ENCODE measurements around the gene STMP1. TPM values are rescaled to one million over a fixed set of nuclear protein-coding genes. Genes with fewer than 3 reads are reported as not detected.

The STMP1 gene
- total RNA-seq, 1 donor from 2014 or later, result 26.2 TPM

GRCh38 chr7:135693558-135693957 lies 31.2 kb downstream of the STMP1 start:
- ChIA-PET CTCF (no interaction called here), POLR2A (no interaction called here)
- intact Hi-C loops (cut with micrococcal nuclease), result no loop called here
- no peak for ATAC-seq (ENCODE audit: low read depth)
- Mint-ChIP-seq H3K9me3 (no peaks in the 10 kb centered on the region), H3K27me3 (no peaks in the 10 kb centered on the region), H3K4me3 (no peak overlapping the region), H3K27ac (no peak overlapping the region), H3K36me3 (ENCODE audit: low read depth) (peaks cover 15% of the 10 kb centered on the region), H3K4me1 (no peaks in the 10 kb centered on the region)
- no peak for TF ChIP-seq CTCF (IDR thresholded peaks at IDR 0.05)
- DNase-seq, result no peak

- ChIA-PET CTCF (no interaction called here), POLR2A (no interaction called here)
- DNase-seq (no peak), ATAC-seq (ENCODE audit: low read depth) (no peak)
- no peak for TF ChIP-seq CTCF (IDR thresholded peaks at IDR 0.05)
- Mint-ChIP-seq H3K36me3 (ENCODE audit: low read depth) (peaks cover 9% of the 10 kb centered on the region), H3K27ac (no peak overlapping the region), H3K27me3 (no peaks in the 10 kb centered on the region), H3K4me3 (no peak overlapping the region), H3K4me1 (no peaks in the 10 kb centered on the region), H3K9me3 (no peaks in the 10 kb centered on the region)
- intact Hi-C loops (cut with micrococcal nuclease), result no loop called here
Measured at GRCh38 chr7:135697276-135698049, 35.1 kb downstream of the STMP1 start.

- DNase-seq, result no peak
- no peak overlapping the region for H3K27ac Mint-ChIP-seq
Measured at GRCh38 chr7:135704074-135704473, 41.8 kb downstream of the STMP1 start.

GRCh38 chr7:135704698-135705097 lies 42.4 kb downstream of the STMP1 start:
- Mint-ChIP-seq H3K4me3 (no peak overlapping the region), H3K27me3 (no peaks in the 10 kb centered on the region)
- CTCF ChIA-PET, result interaction anchor here (0.6 kb wide), 1 partner anchor 1550 kb away, joined by 3 read pairs; no protein-coding TSS in a partner anchor

More at GRCh38 chr7:135704074-135704473, 41.8 kb downstream of the STMP1 start:
- no peak overlapping the region for H3K4me3 Mint-ChIP-seq
- no peaks in the 10 kb centered on the region for H3K27me3 Mint-ChIP-seq
- intact Hi-C loops (cut with micrococcal nuclease), result no loop called here
- no peaks in the 10 kb centered on the region for H3K9me3 Mint-ChIP-seq
- ChIA-PET POLR2A (no interaction called here), CTCF (interaction anchor here (0.6 kb wide), 1 partner anchor 1549 kb away, joined by 3 read pairs; no protein-coding TSS in a partner anchor)
- TF ChIP-seq CTCF (IDR thresholded peaks at IDR 0.05), result no peak
- ATAC-seq (ENCODE audit: low read depth), result no peak
- no peaks in the 10 kb centered on the region for H3K4me1 Mint-ChIP-seq
- H3K36me3 Mint-ChIP-seq (ENCODE audit: low read depth), result peaks cover 3% of the 10 kb centered on the region

More at GRCh38 chr7:135704698-135705097, 42.4 kb downstream of the STMP1 start:
- peaks cover 3% of the 10 kb centered on the region for H3K36me3 Mint-ChIP-seq (ENCODE audit: low read depth)
- no peaks in the 10 kb centered on the region for H3K4me1 Mint-ChIP-seq
- ATAC-seq (ENCODE audit: low read depth) (no peak), DNase-seq (no peak)
- POLR2A ChIA-PET, result no interaction called here
- TF ChIP-seq CTCF (IDR thresholded peaks at IDR 0.05), result no peak
- intact Hi-C loops (cut with micrococcal nuclease), result no loop called here
- H3K9me3 Mint-ChIP-seq, result no peaks in the 10 kb centered on the region
- H3K27ac Mint-ChIP-seq, result no peak overlapping the region

Data from activated B cell treated with CpG ODN at 0.5 μM for 24 hours (primary cell).